GM12878 (cell line): ENCODE measurements around the gene ARL6. TPM values are rescaled to one million over a fixed set of nuclear protein-coding genes. Genes with fewer than 3 reads are reported as not detected.

Experiments used
- ATAC-seq: fragments of 200-7000 bp; cut with Tn5 transposase; 3 replicates; pipeline ENCODE4 v1.9.1; 2020; ENCODE audit warnings: mild to moderate bottlenecking, moderate library complexity
- BruUV-seq: library from RNA; stranded (reverse); fragments of 400-500 nt; replicated peaks from 2 replicates; lab custom pipeline; 2021; lab: Mats Ljungman, UMichigan
- CTCF ChIA-PET: fragments of 300-600 bp; sonication (Branson Sonifier 250); formaldehyde crosslinking; extraction: SDS; loops from one replicate; lab custom pipeline; 2021; ENCODE audit warnings: inconsistent platforms; lab: Yijun Ruan, JAX
- POLR2A ChIA-PET: fragments of 350-600 bp; formaldehyde crosslinking; extraction: SDS; loops from one replicate; lab custom pipeline; 2021; ENCODE audit warnings: inconsistent platforms; lab: Charles Lee
- RAD21 ChIA-PET: fragments of 300-600 bp; sonication (Branson Sonifier 250); formaldehyde crosslinking; loops from one replicate; lab custom pipeline; 2023; ENCODE audit warnings: antibody characterized with exemption; ENCODE audit not compliant: unreplicated experiment; lab: Charles Lee
- SMC1A ChIA-PET: fragments of 300-600 bp; sonication (Branson Sonifier 250); formaldehyde crosslinking; loops from one replicate; lab custom pipeline; 2023; ENCODE audit not compliant: unreplicated experiment, uncharacterized antibody; lab: Charles Lee
- DNase-seq: peaks from one replicate; pipeline ENCODE4 v3.0.0-alpha.2; 2011; ENCODE audit warnings: low read depth, low spot score
- FAIRE-seq: peaks from 3 replicates; lab custom pipeline; 2011; peaks lifted over from hg19 to GRCh38; lab: Jason Lieb, UNC
- H2AFZ ChIP-seq: 2 replicates; pipeline ENCODE4 v1.6.0; 2011; ENCODE audit warnings: low read depth, low read length, control low read depth; ENCODE audit not compliant: control insufficient read depth
- H3K27ac ChIP-seq: 2 replicates; pipeline ENCODE4 v1.5.1; 2011; ENCODE audit warnings: control low read depth; ENCODE audit not compliant: control insufficient read depth, insufficient read depth
- H3K27me3 ChIP-seq, 2 experiments: replicated peaks in 1 of 2; 2 replicates each; pipeline versions ENCODE4 v1.6.0 to v1.6.1; 2011; ENCODE audit warnings: low read length in 1 of 2; ENCODE audit not compliant: control insufficient read depth in 2 of 2, insufficient read depth in 2 of 2
- H3K36me3 ChIP-seq, 2 experiments: 2 replicates each; pipeline ENCODE4 v1.5.1; 2011; ENCODE audit warnings: low read length in 1 of 2; ENCODE audit not compliant: control insufficient read depth in 2 of 2, insufficient read depth in 2 of 2
- H3K4me1 ChIP-seq: 2 replicates; pipeline ENCODE4 v1.6.1; 2011; ENCODE audit warnings: mild to moderate bottlenecking, low read length, moderate library complexity, mixed read lengths; ENCODE audit not compliant: control insufficient read depth, insufficient read depth
- H3K4me2 ChIP-seq: 2 replicates; pipeline ENCODE4 v1.6.0; 2011; ENCODE audit warnings: control low read depth; ENCODE audit not compliant: control insufficient read depth, insufficient read depth
- H3K4me3 ChIP-seq: fragments of 200-600 bp; sonication (generic); 2 replicates; pipeline ENCODE4 v1.5.1; 2016
- H3K79me2 ChIP-seq: 2 replicates; pipeline ENCODE4 v1.6.0; 2011; ENCODE audit warnings: low read length; ENCODE audit not compliant: control insufficient read depth, insufficient read depth
- H3K9ac ChIP-seq: 2 replicates; pipeline ENCODE4 v1.8.0; 2011; ENCODE audit warnings: low read length, control low read depth, mixed read lengths; ENCODE audit not compliant: control insufficient read depth, insufficient read depth
- H3K9me3 ChIP-seq: replicated peaks from 3 replicates; pipeline ENCODE4 v1.5.1; 2011; ENCODE audit warnings: mild to moderate bottlenecking, low read length; ENCODE audit not compliant: control insufficient read depth, insufficient read depth
- H4K20me1 ChIP-seq: 2 replicates; pipeline ENCODE4 v1.6.0; 2011; ENCODE audit not compliant: control insufficient read depth, insufficient read depth
- BRCA1 ChIP-seq: IDR thresholded peaks from 2 replicates; pipeline ENCODE4 v1.6.1; 2011; ENCODE audit warnings: low read depth, low read length, improper control_type of control experiment
- CBX5 ChIP-seq: sonication (generic); IDR thresholded peaks from 2 replicates; pipeline ENCODE4 v1.6.1; 2016; ENCODE audit warnings: low read depth, moderate library complexity, mild to moderate bottlenecking, inconsistent platforms
- CREB1 ChIP-seq: IDR thresholded peaks from 2 replicates; pipeline ENCODE4 v1.6.1; 2012; ENCODE audit warnings: low read depth, mild to moderate bottlenecking, inconsistent platforms
- CREM ChIP-seq: IDR thresholded peaks from 2 replicates; pipeline ENCODE4 v1.6.1; 2014; ENCODE audit warnings: antibody characterized with exemption, low read depth
- DPF2 ChIP-seq: fragments of 450-650 bp; IDR thresholded peaks from 2 replicates; pipeline ENCODE4 v1.6.1; 2017; ENCODE audit warnings: mild to moderate bottlenecking
- E4F1 ChIP-seq: fragments of 450-650 bp; IDR thresholded peaks from 2 replicates; pipeline ENCODE4 v1.6.1; 2018; ENCODE audit warnings: borderline replicate concordance, mild to moderate bottlenecking; ENCODE audit not compliant: partially characterized antibody
- ETV6 ChIP-seq, 2 experiments: fragments of 450-650 bp in 1 of 2; IDR thresholded peaks in 1 of 2; conservative IDR thresholded peaks in 1 of 2; 2 replicates each; pipeline ENCODE4 v1.6.1; 2014; ENCODE audit warnings: antibody characterized with exemption in 1 of 2, borderline replicate concordance in 1 of 2, low read depth in 1 of 2, mild to moderate bottlenecking in 1 of 2, moderate library complexity in 1 of 2
- EZH2 ChIP-seq: IDR thresholded peaks from 2 replicates; pipeline ENCODE4 v1.6.1; 2012; ENCODE audit warnings: low read depth, mild to moderate bottlenecking, control low read depth, inconsistent platforms, low read length, borderline replicate concordance; ENCODE audit not compliant: control insufficient read depth
- LARP7 ChIP-seq: fragments of 450-650 bp; IDR thresholded peaks from 2 replicates; pipeline ENCODE4 v1.6.1; 2017; ENCODE audit warnings: mild to moderate bottlenecking
- MTA2 ChIP-seq: fragments of 450-650 bp; IDR thresholded peaks from 2 replicates; pipeline ENCODE4 v1.6.1; 2016; ENCODE audit warnings: low read depth, mild to moderate bottlenecking, moderate library complexity
- NR2F1 ChIP-seq: fragments of 450-650 bp; conservative IDR thresholded peaks from 2 replicates; pipeline ENCODE4 v1.6.1; 2017; ENCODE audit warnings: mild to moderate bottlenecking
- RAD51 ChIP-seq: fragments of 450-650 bp; IDR thresholded peaks from 2 replicates; pipeline ENCODE4 v1.6.1; 2016; ENCODE audit warnings: moderate library complexity, mild to moderate bottlenecking, inconsistent platforms
- RBBP5 ChIP-seq: fragments of 200-600 bp; sonication (generic); conservative IDR thresholded peaks from 2 replicates; pipeline ENCODE4 v1.6.1; 2016
- RELA ChIP-seq: fragments of 450-650 bp; IDR thresholded peaks from 2 replicates; pipeline ENCODE4 v1.8.0; 2014; ENCODE audit warnings: borderline replicate concordance; ENCODE audit not compliant: partially characterized antibody
- RUNX3 ChIP-seq: IDR thresholded peaks from 2 replicates; pipeline ENCODE4 v1.6.1; 2012; ENCODE audit warnings: low read length, inconsistent platforms
- STAT1 ChIP-seq: fragments of 450-650 bp; conservative IDR thresholded peaks from 2 replicates; pipeline ENCODE4 v1.6.1; 2014; ENCODE audit warnings: antibody characterized with exemption, mild to moderate bottlenecking
- TCF7 ChIP-seq: IDR thresholded peaks from 2 replicates; pipeline ENCODE4 v1.6.1; 2014; ENCODE audit warnings: antibody characterized with exemption, borderline replicate concordance
- WGBS: methylation state at CpG from one replicate; pipeline ENCODE4 v1.1.6; 2016; ENCODE audit warnings: low lambda C conversion rate; ENCODE audit not compliant: insufficient replicate concordance, insufficient coverage; ENCODE audit errors: missing lambda C conversion rate; 5-methylcytosine and 5-hydroxymethylcytosine counted together
- in situ Hi-C: fragments of 300-500 bp; cut with MboI; formaldehyde crosslinking; loops from 9 replicates; pipeline ENCODE4 v1.14.3; 2018; ENCODE audit warnings: mixed read lengths
- intact Hi-C: fragments of 100-400 bp; cut with micrococcal nuclease; formaldehyde crosslinking; loops from one replicate; pipeline ENCODE4 v1.14.2; 2022; ENCODE audit not compliant: unreplicated experiment
- polyA plus RNA-seq, 11 experiments: library from polyadenylated mRNA; depleted of rRNA in 4 of 11; unstranded in 6 of 11; stranded (reverse) in 5 of 11; fragments of >200 nt; fragmentation: Nextera tagmentation in 4 of 11; fragmentation: Illumina TruSeq in 1 of 11; extraction: Ambion mirVana in 4 of 11; extraction: Trizol in 1 of 11; gene quantifications; 1 replicate in 1 of 11; 2 replicates in 10 of 11; pipeline versions ENCODE4 v1.2.1 to v1.2.3, GENCODE V29; 2011 to 2016; ENCODE audit warnings: inconsistent platforms in 2 of 11, missing spikeins in 2 of 11, low read depth in 1 of 11
- total RNA-seq, 4 experiments: library from RNA; depleted of rRNA in 3 of 4; stranded (reverse); fragments of >200 nt in 3 of 4; fragmentation: Illumina TruSeq in 1 of 4; extraction: Trizol in 1 of 4; gene quantifications; 2 replicates each; pipeline versions ENCODE4 v1.2.1 to v1.2.3, GENCODE V29; 2013 to 2021

The ARL6 gene
- total and polyA plus RNA-seq, 10 of the 15 experiments (the other 5 are each of a cell fraction or from before 2014, with no cell fraction given), result 2.0 to 7.3 (median 4.3) TPM

GRCh38 chr3:97827741-97828471 is 63.3 kb downstream of the ARL6 start:
- Histone ChIP-seq H2AFZ (no peak overlapping the region), H3K27me3 (no peaks in the 10 kb centered on the region), H3K4me2 (no peak overlapping the region), H3K36me3 (no peaks in the 10 kb centered on the region), H3K27ac (no peak overlapping the region), H3K79me2 (no peaks in the 10 kb centered on the region; the same call in 1 of the 2 replicates), H4K20me1 (no peaks in the 10 kb centered on the region), H3K9me3 (no peaks in the 10 kb centered on the region), H3K9ac (no peak overlapping the region), H3K4me3 (no peak overlapping the region), H3K4me1 (no peaks in the 10 kb centered on the region)
- DNase-seq (no peak), ATAC-seq (no peak), FAIRE-seq (no peak)
- no TSS peak for BruUV-seq
- in situ Hi-C loops (no loop called here), intact Hi-C loops (no loop called here)
- ChIA-PET POLR2A (interaction anchor here (0.6 kb wide), 2 partner anchors 44 to 459 kb away, joined by 3 read pairs; no protein-coding TSS in a partner anchor), RAD21 (no interaction called here), CTCF (interaction anchor here (0.6 to 0.7 kb wide), 2 partner anchors 10 to 63 kb away, joined by 3 to 5 read pairs; partner anchors contain the start of gene ARL6), SMC1A (interaction anchor here (1.2 kb wide), 1 partner anchor 12 kb away, joined by 3 read pairs; no protein-coding TSS in a partner anchor)
- no peak for TF ChIP-seq MTA2
- WGBS, result 98% methylated on average over 2 of the region's 2 CpGs

GRCh38 chr3:97829198-97829597 is 64.6 kb downstream of the ARL6 start:
- FAIRE-seq (no peak), DNase-seq (no peak), ATAC-seq (no peak)
- 73% methylated on average over 2 of the region's 2 CpGs for WGBS
- H2AFZ ChIP-seq, result no peak overlapping the region
- H3K27me3 ChIP-seq, result no peaks in the 10 kb centered on the region
- H3K4me1 ChIP-seq, result no peaks in the 10 kb centered on the region
- H3K27ac ChIP-seq, result no peak overlapping the region
- H3K4me2 ChIP-seq, result no peak overlapping the region
- in situ Hi-C loops (no loop called here), intact Hi-C loops (no loop called here)
- H4K20me1 ChIP-seq, result no peaks in the 10 kb centered on the region
- BruUV-seq, result no TSS peak
- no peaks in the 10 kb centered on the region for H3K36me3 ChIP-seq
- CTCF ChIA-PET, result no interaction called here
- SMC1A ChIA-PET, result interaction anchor here (0.6 kb wide), 1 partner anchor 26 kb away, joined by 4 read pairs; no protein-coding TSS in a partner anchor
- no peaks in the 10 kb centered on the region; the same call in 1 of the 2 replicates for H3K79me2 ChIP-seq
- RAD21 ChIA-PET, result no interaction called here
- POLR2A ChIA-PET, result no interaction called here
- no peak overlapping the region for H3K9ac ChIP-seq
- no peak overlapping the region for H3K4me3 ChIP-seq
- no peaks in the 10 kb centered on the region for H3K9me3 ChIP-seq
- TF ChIP-seq CREM (no peak), BRCA1 (no peak), RUNX3 (no peak), ETV6 (conservative IDR thresholded peaks at IDR 0.05 in 1 of 2, IDR thresholded peaks at IDR 0.05 in 1 of 2; ENCODE audit: borderline replicate concordance in 1 of 2, low read depth in 1 of 2) (no peak), CBX5 (no peak), RBBP5 (no peak), STAT1 (no peak), E4F1 (no peak), LARP7 (no peak), EZH2 (no peak), DPF2 (no peak), CREB1 (no peak), RELA (no peak), NR2F1 (no peak), TCF7 (no peak), RAD51 (no peak)
